HEK293 (cell line): ENCODE data around the gene FAM177B.

Experiments used
- FEZF1 ChIP-seq: fragments of 450-650 bp; formaldehyde crosslinking; IDR thresholded peaks from 2 replicates; pipeline ENCODE4 v1.5.1; 2016; ENCODE audit warnings: missing biosample characterization, missing genetic modification characterization
- SP3 ChIP-seq: fragments of 450-650 bp; formaldehyde crosslinking; IDR thresholded peaks from 2 replicates; pipeline ENCODE4 v1.5.1; 2016; ENCODE audit warnings: missing biosample characterization, missing genetic modification characterization
- YY1 ChIP-seq: fragments of 450-650 bp; formaldehyde crosslinking; IDR thresholded peaks from 2 replicates; pipeline ENCODE4 v1.5.1; 2018; ENCODE audit warnings: missing biosample characterization, missing genetic modification characterization
- ZBTB7A ChIP-seq: fragments of 450-650 bp; formaldehyde crosslinking; IDR thresholded peaks from 2 replicates; pipeline ENCODE4 v1.5.1; 2016; ENCODE audit warnings: low read depth, missing biosample characterization, missing genetic modification characterization
- ZNF302 ChIP-seq: fragments of 450-650 bp; formaldehyde crosslinking; IDR thresholded peaks from 2 replicates; pipeline ENCODE4 v1.5.1; 2016; ENCODE audit warnings: missing biosample characterization, missing genetic modification characterization, low read depth
- ZXDB ChIP-seq: fragments of 450-650 bp; formaldehyde crosslinking; IDR thresholded peaks from 2 replicates; pipeline ENCODE4 v1.5.1; 2016; ENCODE audit warnings: missing biosample characterization, missing genetic modification characterization
- TF ChIP-seq, protein P1 (sequence below): fragments of 450-650 bp; formaldehyde crosslinking; IDR thresholded peaks from 2 replicates; pipeline ENCODE4 v1.5.1; 2016; ENCODE audit warnings: missing biosample characterization, missing genetic modification characterization

- TF ChIP-seq, protein P1, sequence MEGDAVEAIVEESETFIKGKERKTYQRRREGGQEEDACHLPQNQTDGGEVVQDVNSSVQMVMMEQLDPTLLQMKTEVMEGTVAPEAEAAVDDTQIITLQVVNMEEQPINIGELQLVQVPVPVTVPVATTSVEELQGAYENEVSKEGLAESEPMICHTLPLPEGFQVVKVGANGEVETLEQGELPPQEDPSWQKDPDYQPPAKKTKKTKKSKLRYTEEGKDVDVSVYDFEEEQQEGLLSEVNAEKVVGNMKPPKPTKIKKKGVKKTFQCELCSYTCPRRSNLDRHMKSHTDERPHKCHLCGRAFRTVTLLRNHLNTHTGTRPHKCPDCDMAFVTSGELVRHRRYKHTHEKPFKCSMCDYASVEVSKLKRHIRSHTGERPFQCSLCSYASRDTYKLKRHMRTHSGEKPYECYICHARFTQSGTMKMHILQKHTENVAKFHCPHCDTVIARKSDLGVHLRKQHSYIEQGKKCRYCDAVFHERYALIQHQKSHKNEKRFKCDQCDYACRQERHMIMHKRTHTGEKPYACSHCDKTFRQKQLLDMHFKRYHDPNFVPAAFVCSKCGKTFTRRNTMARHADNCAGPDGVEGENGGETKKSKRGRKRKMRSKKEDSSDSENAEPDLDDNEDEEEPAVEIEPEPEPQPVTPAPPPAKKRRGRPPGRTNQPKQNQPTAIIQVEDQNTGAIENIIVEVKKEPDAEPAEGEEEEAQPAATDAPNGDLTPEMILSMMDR (tag by site-specific recombination) = no peak
- TF ChIP-seq SP3 (tag by site-specific recombination) (no peak), YY1 (no peak), ZBTB7A (tag by site-specific recombination) (no peak), FEZF1 (no peak), ZNF302 (tag by site-specific recombination) (no peak), ZXDB (tag by site-specific recombination) (no peak)
These were observed 532 bp upstream of the FAM177B start for GRCh38 chr1:222736470-222736869.
